ENCODE data around the gene LYSMD1.

Gene LYSMD1

GRCh38 chr1:151135433-151136385, 30.0 kb downstream of the LYSMD1 start:
- DNase-seq, result no peak

GRCh38 chr1:151134991-151135390, 30.7 kb downstream of the LYSMD1 start:
- no peak for DNase-seq

GRCh38 chr1:151134396-151134795, 31.3 kb downstream of the LYSMD1 start:
- no peak for DNase-seq

DNA sequence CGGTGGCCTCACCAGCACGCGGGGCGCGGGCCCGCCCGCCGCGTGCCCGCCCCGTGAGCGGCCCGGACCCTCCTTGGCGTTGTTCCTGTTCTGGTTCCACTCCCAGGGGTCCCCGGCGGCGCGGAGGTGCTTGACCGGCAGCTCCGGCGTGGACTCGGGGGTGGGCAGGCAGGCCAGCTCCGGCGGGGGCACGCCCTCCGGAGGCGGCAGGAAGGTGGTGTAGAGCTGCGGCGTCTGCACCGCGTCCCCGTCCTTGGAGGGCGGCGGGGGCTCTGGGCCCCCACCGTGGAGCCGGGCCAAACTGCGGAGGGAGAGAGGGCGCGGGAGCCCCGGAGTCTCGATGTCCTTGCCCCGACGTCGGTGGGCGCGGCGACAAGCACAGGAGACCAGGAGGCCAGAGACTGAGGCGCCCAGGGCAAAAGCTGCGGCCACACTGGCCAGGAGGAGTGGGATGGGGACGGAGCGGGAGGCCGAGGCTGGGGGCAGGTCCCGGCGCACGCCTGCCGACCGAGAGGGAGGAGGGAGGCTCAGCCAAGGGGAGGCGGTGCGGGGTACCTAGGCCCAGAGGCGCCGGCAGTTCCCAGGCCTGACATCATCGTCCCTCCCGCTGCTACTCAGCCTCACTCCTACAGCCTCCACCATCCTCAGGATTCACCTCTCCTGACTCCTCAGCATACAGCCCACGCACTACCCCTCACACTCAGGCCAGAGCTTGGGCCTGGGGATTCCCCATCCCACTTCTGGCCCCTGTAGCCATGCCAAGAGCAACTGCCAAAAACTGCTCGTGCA, 32.5 kb downstream of the LYSMD1 start:
- DNase-seq, result no peak

- no peak for DNase-seq
Measured at GRCh38 chr1:151132335-151133017, 33.2 kb downstream of the LYSMD1 start.

GRCh38 chr1:151131701-151132334, 33.9 kb downstream of the LYSMD1 start:
- no peak for DNase-seq

DNA sequence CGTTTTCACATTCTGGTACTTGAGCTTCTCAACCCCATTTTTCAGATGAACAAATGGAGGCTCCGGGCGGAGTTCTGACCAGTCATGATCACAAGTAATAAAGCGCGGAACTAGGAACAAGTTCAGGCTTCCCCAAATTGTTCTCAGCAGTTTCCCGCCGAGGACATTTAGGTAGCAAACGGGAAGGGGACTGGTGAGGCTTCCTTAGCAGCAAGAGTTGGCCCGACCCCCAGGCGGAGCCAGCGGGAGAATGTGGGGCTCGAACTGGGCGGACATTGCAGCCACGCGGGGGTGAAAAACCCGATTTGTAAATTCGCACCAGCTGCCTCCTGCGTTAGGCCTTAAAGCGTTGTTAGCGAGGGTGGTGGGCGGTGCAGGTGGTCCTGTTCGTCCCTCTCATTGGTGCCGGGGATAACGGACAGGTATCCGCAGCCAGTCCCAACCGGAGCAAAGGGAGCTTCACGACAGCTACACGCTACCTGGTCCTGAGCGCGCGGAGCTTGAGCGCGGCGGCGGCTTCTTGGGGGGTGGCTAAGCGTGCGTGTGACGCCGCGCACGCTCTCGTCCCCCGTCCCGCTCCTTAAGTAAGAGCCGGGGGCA, 34.6 kb downstream of the LYSMD1 start:
- peak; percentile 75 for DNase-seq

DNA sequence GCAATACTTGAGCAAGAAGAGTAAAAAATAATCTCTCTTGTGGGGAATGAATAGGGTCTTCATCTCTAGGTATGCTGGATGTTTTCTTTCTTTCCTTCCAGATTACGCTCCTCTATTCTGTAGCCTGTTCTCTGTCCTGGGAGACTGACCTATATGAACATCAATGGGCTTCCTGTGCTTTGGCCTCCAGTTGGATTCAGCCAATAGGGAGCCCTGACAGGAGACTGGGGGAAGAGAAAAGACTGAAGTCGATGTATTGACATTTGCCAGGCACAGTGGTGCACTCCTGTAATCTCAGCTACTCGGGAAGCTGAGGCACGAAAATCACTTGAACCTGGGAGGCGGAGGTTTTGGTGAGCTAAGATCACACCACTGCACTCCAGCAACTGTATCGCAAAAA, 36.9 kb downstream of the LYSMD1 start:
- DNase-seq, result no peak

- DNase-seq, result no peak
Measured at GRCh38 chr1:151124763-151125403, 40.8 kb downstream of the LYSMD1 start.

DNA sequence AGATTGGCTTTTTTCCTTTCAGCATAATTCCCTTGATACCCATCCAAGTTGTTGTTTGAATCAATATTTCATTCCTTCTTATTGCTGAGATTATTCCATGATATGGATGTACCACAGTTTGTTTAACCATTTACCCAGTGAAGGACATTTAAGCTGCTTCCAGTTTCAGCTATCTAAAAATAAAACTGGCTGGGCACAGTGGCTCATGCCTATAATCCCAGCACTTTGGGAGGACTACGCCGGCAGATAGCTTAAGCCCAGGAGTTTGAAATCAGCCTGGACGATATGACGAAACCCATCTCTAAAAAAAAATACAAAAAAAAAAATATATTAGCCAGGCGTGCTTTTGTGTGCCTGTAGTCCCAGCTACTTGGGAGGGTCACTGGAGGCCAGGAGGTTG, 51.8 kb downstream of the LYSMD1 start:
- DNase-seq, result no peak
